ACC112 (cell line): Measurements from ENCODE around the gene KIAA0319L.
"Not testable (repeated sequence)": the region's sequence is repeated elsewhere in the genome, so short reads cannot be mapped to it uniquely, and the experiment has no call there.

ENCODE experiments used
- H2AFZ ChIP-seq: fragments of 200-600 bp; sonication (generic); one replicate; pipeline ENCODE4 v1.6.0; 2017; ENCODE audit warnings: antibody characterized with exemption, low read length; ENCODE audit not compliant: unreplicated experiment
- H3K27ac ChIP-seq: fragments of 200-600 bp; sonication (generic); 2 replicates; pipeline ENCODE4 v1.5.1; 2014; ENCODE audit warnings: low read depth, mild to moderate bottlenecking, antibody characterized with exemption, low read length, moderate library complexity
- H3K27me3 ChIP-seq: fragments of 200-600 bp; sonication (generic); 2 replicates; pipeline ENCODE4 v1.6.1; 2014; ENCODE audit warnings: mild to moderate bottlenecking, antibody characterized with exemption, low read length, moderate library complexity, mixed read lengths; ENCODE audit not compliant: insufficient read depth
- H3K36me3 ChIP-seq: fragments of 200-600 bp; sonication (generic); 2 replicates; pipeline ENCODE4 v1.6.1; 2016; ENCODE audit warnings: mild to moderate bottlenecking, antibody characterized with exemption, low read length, moderate library complexity, mixed read lengths; ENCODE audit not compliant: insufficient read depth
- H3K4me1 ChIP-seq: fragments of 200-600 bp; sonication (generic); one replicate; pipeline ENCODE4 v1.6.1; 2016; ENCODE audit warnings: low read length, mixed read lengths; ENCODE audit not compliant: insufficient read depth, unreplicated experiment, control insufficient read depth
- H3K4me3 ChIP-seq: fragments of 200-600 bp; sonication (generic); 2 replicates; pipeline ENCODE4 v1.5.1; 2014; ENCODE audit warnings: mild to moderate bottlenecking, low read depth, low read length
- H3K79me2 ChIP-seq: fragments of 200-600 bp; sonication (generic); one replicate; pipeline ENCODE4 v1.6.0; 2016; ENCODE audit warnings: low read length; ENCODE audit not compliant: control insufficient read depth, unreplicated experiment, insufficient read depth

The KIAA0319L gene

DNA sequence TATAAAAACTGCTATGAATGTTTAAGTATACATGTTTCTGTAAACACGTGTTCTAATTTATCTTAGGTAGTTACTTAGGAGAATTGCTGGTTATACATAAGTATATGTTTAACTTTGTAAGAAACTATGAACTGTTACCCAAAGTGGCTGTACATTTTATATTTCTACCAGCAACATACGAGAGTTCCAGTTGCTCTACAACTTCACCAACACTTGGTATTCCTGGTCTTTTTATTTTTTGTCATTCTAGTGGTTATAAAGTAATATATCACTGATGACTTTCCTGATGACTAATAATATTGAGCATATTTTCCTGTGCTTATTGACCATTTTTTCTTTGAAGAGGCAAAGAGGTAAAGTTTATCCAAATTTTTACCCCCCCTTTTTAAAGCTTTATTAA is 76.0 kb downstream of the KIAA0319L start:
- no peak overlapping the region for H2AFZ ChIP-seq
- H3K79me2 ChIP-seq: no peaks in the 10 kb centered on the region
- no peaks in the 10 kb centered on the region for H3K4me1 ChIP-seq
- H3K36me3 ChIP-seq: peaks cover 15% of the 10 kb centered on the region
- no peaks in the 10 kb centered on the region for H3K27me3 ChIP-seq
- H3K4me3 ChIP-seq: no peak overlapping the region
- no peak overlapping the region for H3K27ac ChIP-seq

DNA sequence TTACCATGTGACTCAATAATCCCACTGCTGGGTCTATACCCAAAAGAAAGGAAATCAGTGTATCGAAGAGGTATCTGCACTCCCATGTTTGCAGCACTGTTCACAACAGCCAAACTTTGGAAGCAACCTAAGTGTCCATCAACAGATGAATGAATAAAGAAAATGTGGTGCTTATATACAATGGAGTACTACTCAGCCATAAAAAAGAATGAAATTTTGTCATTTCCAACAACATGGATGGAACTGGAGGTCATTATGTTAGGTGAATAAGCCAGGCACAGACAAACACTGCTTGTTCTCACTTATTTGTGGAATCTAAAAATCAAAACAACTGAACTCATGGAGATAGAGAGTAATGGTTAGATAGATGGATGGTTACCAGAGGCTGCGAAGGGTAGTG is 79.3 kb downstream of the KIAA0319L start:
- no peaks in the 10 kb centered on the region for H3K4me1 ChIP-seq
- H3K27me3 ChIP-seq: no peaks in the 10 kb centered on the region
- H3K36me3 ChIP-seq: peaks cover 16% of the 10 kb centered on the region
- no peak overlapping the region for H3K4me3 ChIP-seq
- no peaks in the 10 kb centered on the region for H3K79me2 ChIP-seq
- H2AFZ ChIP-seq: no peak overlapping the region
- H3K27ac ChIP-seq: no peak overlapping the region

DNA sequence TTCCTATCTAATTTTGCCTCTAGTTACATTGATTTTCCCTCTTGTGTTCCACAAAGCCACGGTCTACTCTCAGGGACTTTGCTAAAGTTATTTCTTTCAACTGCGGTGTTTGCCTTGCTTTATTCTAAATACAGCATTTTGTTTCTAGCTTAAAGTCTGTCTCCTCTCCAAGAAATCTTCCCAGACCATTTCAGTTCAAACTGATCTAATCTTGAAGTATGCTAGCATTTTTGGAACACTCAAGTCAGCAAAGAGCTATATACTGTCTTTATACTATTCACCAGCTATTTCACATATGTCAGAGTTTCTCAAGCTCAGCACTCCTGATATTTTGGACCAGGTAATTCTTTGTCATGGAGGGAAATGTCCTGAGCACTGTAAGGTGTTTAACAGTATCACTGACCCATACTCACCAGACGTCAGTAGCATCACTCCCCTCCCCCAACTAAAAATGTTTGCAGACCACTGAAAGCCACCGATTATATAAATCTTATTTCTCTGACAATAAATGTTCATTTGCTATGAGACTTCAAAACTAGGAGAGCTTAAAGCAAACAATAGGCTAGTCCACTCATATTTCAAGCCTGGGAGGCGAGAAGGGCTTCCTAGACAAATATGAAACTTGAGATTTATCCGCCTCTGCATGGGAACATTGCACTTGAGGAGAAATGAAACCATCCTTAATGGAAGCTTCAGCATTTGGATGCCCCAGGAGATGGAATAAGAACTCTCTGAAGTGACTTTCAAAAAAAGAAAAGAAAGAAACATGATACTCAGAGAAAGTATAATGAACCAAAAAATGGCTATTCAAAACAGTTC is 81.1 kb downstream of the KIAA0319L start:
- no peaks in the 10 kb centered on the region for H3K27me3 ChIP-seq
- H3K36me3 ChIP-seq: peaks cover 17% of the 10 kb centered on the region
- no peak overlapping the region for H2AFZ ChIP-seq
- H3K4me3 ChIP-seq: no peak overlapping the region
- no peak overlapping the region for H3K27ac ChIP-seq
- H3K4me1 ChIP-seq: no peaks in the 10 kb centered on the region
- H3K79me2 ChIP-seq: no peaks in the 10 kb centered on the region

DNA sequence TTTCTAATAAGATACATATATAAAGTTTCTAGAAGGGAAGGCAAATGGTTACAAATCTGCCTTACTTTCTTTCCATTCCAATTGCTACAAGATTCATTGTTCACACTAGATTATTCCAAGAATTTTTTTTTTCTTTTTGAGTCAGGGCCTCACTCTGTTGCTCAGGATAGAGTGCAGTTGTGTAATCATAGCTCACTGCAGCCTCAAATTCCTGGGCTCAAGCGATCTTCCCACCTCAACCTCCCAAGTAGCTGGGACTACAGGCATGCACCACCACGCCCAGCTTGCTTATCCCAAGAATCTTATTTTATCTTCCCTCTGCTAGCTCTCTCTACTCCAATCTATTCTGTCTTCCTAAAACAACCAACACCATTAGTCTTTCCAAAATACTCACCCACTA is 81.8 kb downstream of the KIAA0319L start:
- Histone ChIP-seq H3K27ac (no peak overlapping the region), H3K27me3 (no peaks in the 10 kb centered on the region), H3K4me3 (no peak overlapping the region), H3K4me1 (no peaks in the 10 kb centered on the region), H2AFZ (no peak overlapping the region), H3K36me3 (peaks cover 24% of the 10 kb centered on the region), H3K79me2 (no peaks in the 10 kb centered on the region)

DNA sequence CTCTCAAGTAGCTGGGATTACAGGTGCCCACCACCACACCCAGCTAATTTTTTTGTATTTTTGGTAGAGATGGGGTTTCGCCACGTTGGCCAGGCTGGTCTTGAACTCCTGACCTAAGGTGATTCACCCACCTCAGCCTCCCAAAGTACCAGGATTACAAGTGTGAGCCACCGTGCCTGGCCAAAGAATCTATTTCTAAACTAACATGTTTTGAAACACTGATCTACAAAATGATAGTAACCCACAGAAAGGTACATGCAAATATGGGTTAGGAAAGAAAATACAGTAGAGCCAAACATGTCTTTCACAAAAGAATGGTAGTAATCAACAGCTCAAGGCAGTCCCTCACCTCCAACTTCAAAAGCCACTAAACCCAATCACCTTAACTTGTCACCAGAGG is 84.0 kb downstream of the KIAA0319L start:
- not testable (repeated sequence) for H3K4me1 ChIP-seq, H3K27me3 ChIP-seq, H3K27ac ChIP-seq, H3K79me2 ChIP-seq, H3K4me3 ChIP-seq, H2AFZ ChIP-seq
- peaks cover 26% of the 10 kb centered on the region for H3K36me3 ChIP-seq

DNA sequence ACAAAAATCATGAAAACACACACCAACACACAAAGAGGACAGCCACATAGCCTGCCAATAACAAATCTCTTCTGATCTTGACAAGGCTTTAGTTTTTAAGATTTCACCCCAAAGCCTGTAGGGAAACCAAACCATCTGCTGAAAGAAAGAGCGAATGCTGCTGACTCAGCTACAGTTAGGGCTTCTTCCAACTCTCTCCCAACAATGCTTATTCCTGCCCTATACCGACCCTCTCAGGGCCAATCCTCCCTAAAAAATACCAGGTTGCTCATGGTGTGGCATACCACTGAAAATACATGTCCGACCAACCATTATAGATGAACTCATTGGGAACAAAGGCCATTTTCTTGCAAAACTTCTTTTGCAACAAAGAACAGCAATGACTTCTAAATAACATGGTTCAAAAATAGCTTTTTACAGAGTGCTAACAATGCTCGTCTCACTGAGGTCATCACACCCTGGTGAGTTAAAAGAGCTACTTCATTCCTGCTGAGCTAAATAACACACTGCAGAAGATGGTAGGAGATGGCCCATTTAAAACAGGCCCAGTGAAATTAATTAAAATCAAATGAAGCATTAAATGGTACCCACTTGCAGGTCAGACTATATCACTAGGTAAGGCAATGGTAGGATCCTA is 86.1 kb downstream of the KIAA0319L start:
- Histone ChIP-seq H3K4me3 (no peak overlapping the region), H2AFZ (no peak overlapping the region), H3K79me2 (no peaks in the 10 kb centered on the region), H3K36me3 (peaks cover 21% of the 10 kb centered on the region), H3K27me3 (no peaks in the 10 kb centered on the region), H3K4me1 (peaks cover 11% of the 10 kb centered on the region), H3K27ac (no peak overlapping the region)

DNA sequence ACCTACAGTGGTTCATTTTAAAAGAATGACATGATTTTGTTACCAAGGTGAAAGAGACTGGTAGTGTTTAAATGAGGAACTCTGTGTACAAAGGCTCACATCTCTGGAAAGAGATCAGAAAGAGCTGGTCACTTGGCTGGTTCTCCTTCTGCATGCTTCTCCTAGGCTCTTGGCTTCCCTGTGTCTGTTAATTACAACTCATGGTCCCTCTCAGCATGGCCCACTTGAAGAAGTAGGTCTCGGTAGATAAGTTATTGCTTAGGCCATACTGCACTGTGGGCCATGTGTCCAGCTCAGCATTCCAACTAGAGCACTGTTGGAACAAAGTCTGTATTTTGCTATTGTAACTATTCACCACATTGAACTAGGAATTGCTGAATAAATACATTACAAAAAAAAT is 91.1 kb downstream of the KIAA0319L start:
- H3K27me3 ChIP-seq: no peaks in the 10 kb centered on the region
- H2AFZ ChIP-seq: no peak overlapping the region
- peaks cover 35% of the 10 kb centered on the region for H3K36me3 ChIP-seq
- no peak overlapping the region for H3K27ac ChIP-seq
- H3K4me3 ChIP-seq: no peak overlapping the region
- H3K4me1 ChIP-seq: peaks cover 11% of the 10 kb centered on the region
- no peaks in the 10 kb centered on the region for H3K79me2 ChIP-seq

DNA sequence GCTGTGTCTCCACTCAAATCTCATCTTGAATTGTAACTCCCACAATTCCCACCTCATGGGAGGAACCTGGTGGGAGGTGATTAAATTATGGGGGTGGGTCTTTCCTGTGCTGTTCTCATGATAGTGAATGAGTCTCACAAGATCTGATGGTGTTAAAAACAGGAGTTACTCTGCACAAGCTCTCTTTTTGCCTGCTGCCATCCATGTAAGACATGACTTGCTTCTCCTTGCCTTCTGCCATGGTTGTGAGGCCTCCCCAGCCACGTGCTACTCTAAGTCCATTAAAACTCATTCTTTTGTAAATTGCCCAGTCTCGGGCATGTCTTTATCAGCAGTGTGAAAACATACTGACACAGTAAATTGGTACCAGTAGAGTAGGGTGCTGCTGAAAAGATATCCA is 93.5 kb downstream of the KIAA0319L start:
- H2AFZ ChIP-seq, H3K79me2 ChIP-seq, H3K27ac ChIP-seq, H3K27me3 ChIP-seq, H3K4me3 ChIP-seq: not testable (repeated sequence)
- Histone ChIP-seq H3K36me3 (peaks cover 20% of the 10 kb centered on the region; the same call in 1 of the 2 replicates), H3K4me1 (peaks cover 11% of the 10 kb centered on the region)

DNA sequence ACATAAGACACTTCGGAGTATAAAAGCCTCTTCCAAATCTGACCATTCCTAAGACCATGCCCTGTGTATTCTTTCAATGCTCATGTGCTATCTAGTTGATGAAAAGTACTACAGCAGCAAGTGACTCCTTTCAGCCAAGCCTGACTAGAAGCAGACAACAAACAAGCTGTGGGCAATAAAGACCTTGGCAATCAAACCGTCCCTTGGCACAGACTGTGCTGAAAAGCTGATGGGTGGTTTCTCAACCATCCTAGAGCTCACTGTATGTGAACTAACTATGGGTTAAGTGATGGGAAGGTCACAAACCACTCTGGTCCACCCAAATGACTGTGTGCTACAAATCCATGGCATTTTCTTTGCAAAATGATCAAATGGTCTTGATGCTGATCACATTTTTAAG is 94.0 kb downstream of the KIAA0319L start:
- Histone ChIP-seq H3K27me3 (no peaks in the 10 kb centered on the region), H3K4me3 (no peak overlapping the region), H3K79me2 (no peaks in the 10 kb centered on the region), H3K36me3 (peaks cover 20% of the 10 kb centered on the region; the same call in 1 of the 2 replicates), H3K4me1 (peaks cover 6% of the 10 kb centered on the region), H2AFZ (no peak overlapping the region), H3K27ac (no peak overlapping the region)

DNA sequence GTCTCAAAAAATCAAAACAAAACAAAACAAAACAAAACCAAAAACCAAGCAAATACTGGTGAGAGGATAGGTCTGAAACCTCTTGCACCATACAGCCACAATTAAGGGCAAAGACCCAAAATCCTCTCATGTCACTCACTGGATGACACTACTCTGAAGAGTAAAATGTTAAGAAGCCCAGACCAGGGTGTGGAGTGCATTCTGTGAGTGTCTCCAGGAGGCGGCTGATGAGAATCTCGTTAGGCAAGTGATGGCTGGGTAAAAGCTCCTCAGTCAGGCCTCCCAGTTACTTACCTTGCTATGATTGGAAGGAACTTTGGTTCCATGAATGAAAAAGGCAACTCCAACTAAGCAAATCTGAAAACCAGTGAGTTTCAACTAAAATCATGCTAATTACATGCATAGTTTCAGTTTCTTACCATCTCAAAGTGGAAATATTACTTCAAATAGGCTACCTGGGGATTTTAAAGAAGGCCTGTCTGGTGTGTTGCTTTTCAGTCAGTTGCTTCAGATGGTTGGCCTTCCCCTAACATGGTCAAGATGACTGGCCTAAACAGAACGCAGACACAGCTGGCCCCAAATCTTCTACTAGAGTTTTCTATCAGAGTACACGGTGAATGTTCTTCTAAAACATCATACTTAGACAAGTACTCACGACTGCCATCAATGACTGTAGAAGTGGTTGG is 95.1 kb downstream of the KIAA0319L start:
- H2AFZ ChIP-seq: no peak overlapping the region
- peaks cover 20% of the 10 kb centered on the region; the same call in 1 of the 2 replicates for H3K36me3 ChIP-seq
- no peak overlapping the region for H3K4me3 ChIP-seq
- H3K4me1 ChIP-seq: no peaks in the 10 kb centered on the region
- H3K27ac ChIP-seq: no peak overlapping the region
- H3K27me3 ChIP-seq: no peaks in the 10 kb centered on the region
- H3K79me2 ChIP-seq: no peaks in the 10 kb centered on the region
